ENCODE measurements around the gene HCN3.

DNA sequence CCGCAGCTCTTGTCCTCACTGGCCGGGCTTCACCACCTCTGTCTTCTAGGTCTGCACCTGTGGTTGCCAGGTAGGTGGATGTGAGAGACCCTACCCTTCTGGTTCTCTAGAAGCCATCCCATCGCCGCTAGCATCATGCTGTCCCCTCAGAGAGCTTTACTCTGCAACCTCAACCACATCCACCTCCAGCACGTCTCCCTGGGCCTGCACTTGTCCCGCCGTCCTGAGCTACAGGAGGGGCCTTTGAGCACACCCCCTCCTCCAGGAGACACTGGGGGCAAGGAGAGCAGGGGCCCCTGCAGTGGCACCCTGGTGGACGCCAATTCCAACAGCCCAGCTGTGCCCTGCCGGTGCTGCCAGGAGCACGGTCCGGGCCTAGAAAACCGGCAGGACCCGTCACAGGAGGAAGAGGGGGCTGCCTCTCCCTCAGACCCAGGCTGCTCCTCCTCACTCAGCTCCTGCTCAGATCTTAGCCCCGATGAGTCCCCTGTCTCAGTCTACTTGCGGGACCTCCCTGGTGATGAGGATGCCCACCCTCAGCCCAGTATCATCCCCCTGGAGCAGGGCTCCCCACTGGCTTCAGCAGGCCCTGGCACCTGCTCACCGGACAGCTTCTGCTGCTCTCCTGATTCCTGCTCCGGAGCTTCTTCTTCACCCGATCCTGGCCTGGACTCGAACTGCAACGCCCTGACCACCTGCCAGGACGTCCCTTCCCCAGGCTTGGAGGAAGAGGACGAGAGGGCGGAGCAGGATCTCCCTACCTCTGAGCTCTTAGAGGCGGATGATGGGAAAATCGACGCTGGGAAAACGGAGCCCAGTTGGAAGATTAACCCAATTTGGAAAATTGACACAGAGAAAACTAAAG, 44.6 kb downstream of the HCN3 start:
- TF ChIP-seq POLR2AphosphoS5 (IDR thresholded peaks at IDR 0.05; ENCODE audit: low read depth, low read length) (no peak), RAD21 (IDR thresholded peaks at IDR 0.05; ENCODE audit: low read length) (no peak), TAF1 (IDR thresholded peaks at IDR 0.05; ENCODE audit: borderline replicate concordance, low read depth, low read length) (no peak), EZH2phosphoT487 (IDR thresholded peaks at IDR 0.05; ENCODE audit: borderline replicate concordance, low read depth) (no peak), REST (IDR thresholded peaks at IDR 0.05; ENCODE audit: low read depth, low read length) (no peak), NRF1 (IDR thresholded peaks at IDR 0.05; ENCODE audit: low read depth, low read length) (no peak), EP300 (IDR thresholded peaks at IDR 0.05; ENCODE audit: borderline replicate concordance in 1 of 2, low read depth in 1 of 2, low read length in 1 of 2) (no peak), TCF12 (IDR thresholded peaks at IDR 0.05) (no peak), FOXJ3 (CRISPR knock-in tag; IDR thresholded peaks at IDR 0.05) (no peak)
- TF ChIP-seq, protein P1, sequence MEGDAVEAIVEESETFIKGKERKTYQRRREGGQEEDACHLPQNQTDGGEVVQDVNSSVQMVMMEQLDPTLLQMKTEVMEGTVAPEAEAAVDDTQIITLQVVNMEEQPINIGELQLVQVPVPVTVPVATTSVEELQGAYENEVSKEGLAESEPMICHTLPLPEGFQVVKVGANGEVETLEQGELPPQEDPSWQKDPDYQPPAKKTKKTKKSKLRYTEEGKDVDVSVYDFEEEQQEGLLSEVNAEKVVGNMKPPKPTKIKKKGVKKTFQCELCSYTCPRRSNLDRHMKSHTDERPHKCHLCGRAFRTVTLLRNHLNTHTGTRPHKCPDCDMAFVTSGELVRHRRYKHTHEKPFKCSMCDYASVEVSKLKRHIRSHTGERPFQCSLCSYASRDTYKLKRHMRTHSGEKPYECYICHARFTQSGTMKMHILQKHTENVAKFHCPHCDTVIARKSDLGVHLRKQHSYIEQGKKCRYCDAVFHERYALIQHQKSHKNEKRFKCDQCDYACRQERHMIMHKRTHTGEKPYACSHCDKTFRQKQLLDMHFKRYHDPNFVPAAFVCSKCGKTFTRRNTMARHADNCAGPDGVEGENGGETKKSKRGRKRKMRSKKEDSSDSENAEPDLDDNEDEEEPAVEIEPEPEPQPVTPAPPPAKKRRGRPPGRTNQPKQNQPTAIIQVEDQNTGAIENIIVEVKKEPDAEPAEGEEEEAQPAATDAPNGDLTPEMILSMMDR (IDR thresholded peaks at IDR 0.05), result no peak
